ENCODE results near the gene ZNF26.
"Not testable (repeated sequence)": the region's sequence is repeated elsewhere in the genome, so short reads cannot be mapped to it uniquely, and the experiment has no call there.

- peak; percentile 37 for TF ChIP-seq CTCF (IDR thresholded peaks at IDR 0.05; ENCODE audit: low read depth, low read length, poor library complexity, severe bottlenecking)
- not testable (repeated sequence) for TF ChIP-seq EZH2phosphoT487 (IDR thresholded peaks at IDR 0.05; ENCODE audit: borderline replicate concordance, low read length)
Observed at GRCh38 chr12:132963947-132964346, 22.2 kb upstream of the ZNF26 start.
